Endometrial microvascular endothelial cells (primary cell): ENCODE results near the gene ANKIB1. TPM values are rescaled to one million over a fixed set of nuclear protein-coding genes. Genes with fewer than 3 reads are reported as not detected.
"Not testable (repeated sequence)": the region's sequence is repeated elsewhere in the genome, so short reads cannot be mapped to it uniquely, and the experiment has no call there.

Experiments
- in situ Hi-C: cut with HindIII; loops from 2 replicates; pipeline ENCODE4 v1.10.0; 2017; ENCODE audit warnings: low sequenced_read_pairs, low pct_unique_long_range_greater_than_20kb; ENCODE audit errors: inconsistent ontology term
- total RNA-seq: library from RNA; depleted of rRNA; stranded (reverse); fragments of >200 nt; gene quantifications from one replicate; pipeline ENCODE4 v1.2.3, GENCODE V29; 2015; ENCODE audit errors: inconsistent ontology term

Gene ANKIB1, protein sequence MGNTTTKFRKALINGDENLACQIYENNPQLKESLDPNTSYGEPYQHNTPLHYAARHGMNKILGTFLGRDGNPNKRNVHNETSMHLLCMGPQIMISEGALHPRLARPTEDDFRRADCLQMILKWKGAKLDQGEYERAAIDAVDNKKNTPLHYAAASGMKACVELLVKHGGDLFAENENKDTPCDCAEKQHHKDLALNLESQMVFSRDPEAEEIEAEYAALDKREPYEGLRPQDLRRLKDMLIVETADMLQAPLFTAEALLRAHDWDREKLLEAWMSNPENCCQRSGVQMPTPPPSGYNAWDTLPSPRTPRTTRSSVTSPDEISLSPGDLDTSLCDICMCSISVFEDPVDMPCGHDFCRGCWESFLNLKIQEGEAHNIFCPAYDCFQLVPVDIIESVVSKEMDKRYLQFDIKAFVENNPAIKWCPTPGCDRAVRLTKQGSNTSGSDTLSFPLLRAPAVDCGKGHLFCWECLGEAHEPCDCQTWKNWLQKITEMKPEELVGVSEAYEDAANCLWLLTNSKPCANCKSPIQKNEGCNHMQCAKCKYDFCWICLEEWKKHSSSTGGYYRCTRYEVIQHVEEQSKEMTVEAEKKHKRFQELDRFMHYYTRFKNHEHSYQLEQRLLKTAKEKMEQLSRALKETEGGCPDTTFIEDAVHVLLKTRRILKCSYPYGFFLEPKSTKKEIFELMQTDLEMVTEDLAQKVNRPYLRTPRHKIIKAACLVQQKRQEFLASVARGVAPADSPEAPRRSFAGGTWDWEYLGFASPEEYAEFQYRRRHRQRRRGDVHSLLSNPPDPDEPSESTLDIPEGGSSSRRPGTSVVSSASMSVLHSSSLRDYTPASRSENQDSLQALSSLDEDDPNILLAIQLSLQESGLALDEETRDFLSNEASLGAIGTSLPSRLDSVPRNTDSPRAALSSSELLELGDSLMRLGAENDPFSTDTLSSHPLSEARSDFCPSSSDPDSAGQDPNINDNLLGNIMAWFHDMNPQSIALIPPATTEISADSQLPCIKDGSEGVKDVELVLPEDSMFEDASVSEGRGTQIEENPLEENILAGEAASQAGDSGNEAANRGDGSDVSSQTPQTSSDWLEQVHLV
- total RNA-seq = 26.6 TPM

- in situ Hi-C loops = no loop called here
Observed at GRCh38 chr7:92245487-92246359, at the start of gene ANKIB1, which contains the start of gene KRIT1. ANKIB1 (plus strand) TSS chr7:92245974; CDS start chr7:92294979, 49,005 bp downstream. KRIT1 (minus strand) TSS chr7:92245914; CDS start chr7:92242135, 3,779 bp downstream.

DNA sequence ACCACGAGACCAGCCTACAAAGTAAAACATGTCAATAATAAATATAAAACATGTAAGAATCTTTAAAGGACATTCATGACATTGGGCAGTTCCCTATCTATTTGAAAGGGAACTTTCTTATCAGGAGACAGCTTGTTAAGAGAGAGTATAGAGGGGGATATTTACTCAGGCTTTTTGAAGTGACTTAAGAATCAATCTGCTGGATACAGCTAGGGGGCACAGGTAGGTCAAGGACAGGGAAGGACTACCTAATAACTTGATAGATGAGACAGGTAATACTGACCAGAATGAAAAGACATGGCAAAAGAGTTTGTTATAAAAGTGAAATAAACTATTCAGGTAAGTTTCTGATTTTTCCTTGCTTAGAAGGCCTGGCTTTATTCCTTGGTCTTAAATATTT, 45.0 kb upstream of the ANKIB1 start:
- in situ Hi-C loops = no loop called here

DNA sequence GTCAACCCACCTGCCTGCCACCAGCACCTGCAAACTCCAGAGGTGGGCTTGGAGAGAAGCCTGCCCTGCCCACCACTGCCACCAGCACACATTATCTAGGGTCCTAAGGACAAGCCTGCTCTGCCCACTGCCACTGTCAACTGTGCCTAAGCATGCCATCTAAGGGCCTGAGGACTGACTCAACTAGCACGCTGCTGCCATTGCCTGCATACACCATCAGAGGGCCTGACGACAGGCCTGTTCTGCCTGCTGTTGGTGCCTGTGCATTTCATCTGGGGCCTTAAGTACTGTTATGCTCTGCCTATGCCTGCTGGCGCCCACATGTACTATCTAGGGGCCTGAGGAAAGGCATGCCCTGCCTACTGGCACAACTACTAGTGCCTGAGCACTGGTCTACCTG, 39.8 kb upstream of the ANKIB1 start:
- in situ Hi-C loops = no loop called here

GRCh38 chr7:92206672-92207071, 39.1 kb upstream of the ANKIB1 start:
- in situ Hi-C loops = no loop called here

- in situ Hi-C loops = no loop called here
Observed at GRCh38 chr7:92221766-92222165, 24.0 kb upstream of the ANKIB1 start.

DNA sequence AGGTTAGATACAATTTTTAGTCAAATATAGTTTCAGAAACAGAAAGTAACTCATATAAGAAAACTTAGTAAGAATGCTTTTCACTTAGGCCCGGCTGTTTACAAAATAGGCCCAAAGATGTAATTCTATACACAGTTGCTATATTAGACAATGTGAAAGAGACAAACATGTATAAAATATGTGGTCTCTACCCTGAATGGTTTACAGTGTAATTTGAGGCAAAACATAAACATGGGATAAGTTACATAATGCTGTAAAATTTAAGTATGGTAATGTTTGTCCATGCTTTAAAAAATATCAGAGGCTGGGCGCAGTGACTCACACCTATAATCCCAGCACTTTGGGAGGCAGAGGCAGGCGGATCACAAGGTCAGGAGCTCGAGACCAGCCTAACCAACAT, 18.8 kb upstream of the ANKIB1 start:
- in situ Hi-C loops = no loop called here

GRCh38 chr7:92228100-92228499, 17.7 kb upstream of the ANKIB1 start:
- in situ Hi-C loops = no loop called here

DNA sequence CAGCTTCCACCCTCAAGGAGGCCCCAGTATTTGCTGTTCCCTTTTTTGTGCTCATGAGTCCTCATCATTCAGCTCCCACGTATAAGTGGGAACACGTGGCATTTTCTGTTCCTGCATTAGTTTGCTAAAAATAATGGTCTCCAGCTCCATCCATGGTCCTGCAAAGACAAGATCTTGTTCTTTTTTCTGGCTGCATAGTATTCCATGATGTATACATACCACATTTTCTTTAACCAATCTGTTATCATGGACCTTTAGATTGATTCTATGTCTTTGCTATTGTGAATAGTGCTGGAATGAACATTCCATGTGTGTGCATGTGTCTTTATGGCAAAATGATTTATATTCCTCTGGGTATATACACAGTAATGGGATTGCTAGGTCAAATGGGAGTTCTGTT, 17.0 kb upstream of the ANKIB1 start:
- in situ Hi-C loops = no loop called here

GRCh38 chr7:92230547-92230946, 15.2 kb upstream of the ANKIB1 start:
- in situ Hi-C loops = no loop called here

DNA sequence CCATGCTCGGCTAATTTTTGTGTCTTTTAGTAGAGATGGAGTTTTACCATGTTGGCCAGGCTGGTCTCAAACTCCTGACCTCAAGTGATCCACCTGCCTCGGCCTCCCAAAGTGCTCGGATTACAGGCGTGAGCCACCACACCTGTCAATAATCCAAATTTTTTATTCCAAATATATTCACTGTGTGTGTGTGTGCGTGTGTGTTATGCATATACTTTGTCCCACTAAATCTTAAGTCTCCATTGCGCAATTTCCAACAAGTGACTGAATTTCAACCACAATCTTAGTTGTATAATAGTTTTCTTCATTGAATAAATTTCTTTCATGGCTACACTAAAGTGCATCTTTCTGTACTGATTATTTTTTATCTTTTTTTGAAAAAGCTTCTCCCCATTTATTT, 2.8 kb upstream of the ANKIB1 start:
- in situ Hi-C loops = no loop called here

DNA sequence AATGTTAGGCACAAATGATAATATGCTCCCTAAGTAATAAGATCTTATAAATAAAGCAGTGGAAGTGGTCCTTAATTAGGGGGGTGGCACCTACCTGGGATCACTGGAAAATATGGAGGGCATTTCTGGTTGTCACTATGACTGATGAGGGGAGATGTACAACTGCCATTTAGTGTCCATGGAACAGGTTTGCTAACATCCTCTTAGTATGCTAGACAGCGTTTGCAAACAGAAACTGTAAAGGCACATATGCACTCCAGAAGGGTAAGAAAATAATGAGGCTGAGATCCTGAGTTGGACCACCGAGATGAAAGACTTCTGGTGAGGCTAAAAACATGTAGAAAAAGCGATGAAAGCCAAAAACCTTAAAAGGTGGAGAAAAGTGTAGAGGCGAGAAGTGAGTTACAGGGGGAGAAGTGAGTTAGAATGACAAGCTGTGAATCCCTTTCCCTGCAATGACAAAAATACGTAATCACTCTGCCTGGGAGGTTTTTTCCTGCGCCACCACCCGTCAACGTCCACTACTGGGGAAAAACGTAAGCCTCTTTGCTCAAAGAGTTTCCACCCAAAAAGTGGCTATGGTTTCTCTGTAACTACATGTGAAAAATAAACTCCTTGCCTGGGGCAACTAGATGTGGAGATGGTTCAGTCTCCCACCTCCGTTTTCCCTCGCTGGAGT, 827 bp upstream of the ANKIB1 start:
- in situ Hi-C loops = no loop called here

- in situ Hi-C loops = no loop called here
Observed at GRCh38 chr7:92246360-92247101, 757 bp downstream of the ANKIB1 start.

GRCh38 chr7:92250603-92251002, 4.8 kb downstream of the ANKIB1 start:
- in situ Hi-C loops = no loop called here

DNA sequence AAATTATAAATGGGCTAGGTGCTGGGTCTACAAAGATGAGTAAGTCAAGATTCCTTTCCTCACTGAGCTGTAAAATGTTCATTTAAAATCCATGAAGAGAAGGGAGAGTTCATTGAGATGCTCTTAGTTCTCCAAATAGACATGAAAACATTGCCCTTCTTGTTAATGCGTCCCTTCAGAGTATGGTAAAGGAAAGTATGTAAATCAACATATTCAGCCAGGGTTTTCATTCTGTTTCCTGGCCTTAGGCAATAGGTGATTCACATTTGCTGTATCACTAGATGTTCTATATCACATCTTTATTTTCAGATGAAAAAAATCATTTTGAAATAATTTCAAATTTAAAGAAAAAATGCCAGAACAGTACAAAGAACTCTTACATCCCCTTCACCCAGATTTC, 5.4 kb downstream of the ANKIB1 start:
- in situ Hi-C loops = no loop called here

DNA sequence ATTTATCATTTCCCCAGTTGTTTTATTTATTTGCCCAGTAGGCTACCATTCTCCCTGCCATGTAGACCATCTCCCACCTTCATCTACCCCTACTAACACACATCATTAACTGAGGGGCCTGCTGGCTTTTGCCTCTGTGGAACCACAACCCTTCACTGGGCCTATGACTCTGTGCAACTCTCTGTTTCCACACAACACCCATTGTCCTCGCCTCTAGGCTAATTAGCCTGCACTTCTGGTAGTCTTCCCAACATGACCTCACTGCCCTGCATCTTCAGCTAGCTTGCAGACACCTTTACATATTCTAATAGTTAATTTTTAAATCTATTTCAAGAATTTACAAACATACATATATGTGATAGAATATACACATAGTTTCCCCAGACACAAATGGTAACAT, 7.5 kb downstream of the ANKIB1 start:
- in situ Hi-C loops = no loop called here

DNA sequence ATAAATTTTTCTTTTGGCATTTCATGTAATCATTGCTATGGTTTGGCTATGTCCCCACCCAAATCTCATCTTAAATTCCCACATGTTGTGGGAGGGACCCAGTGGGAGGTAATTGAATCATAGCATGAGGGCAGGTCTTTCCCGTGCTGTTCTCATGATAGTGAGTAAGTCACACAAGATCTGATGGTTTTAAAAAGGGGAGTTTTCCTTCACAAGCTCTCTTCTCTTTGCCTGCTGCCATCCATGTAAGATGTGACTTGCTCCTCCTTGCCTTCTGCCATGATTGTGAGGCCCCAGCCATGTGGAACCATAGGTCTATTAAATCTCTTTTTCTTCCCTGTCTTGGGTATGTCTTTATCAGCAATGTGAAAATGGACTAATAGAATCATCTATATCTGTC, 9.0 kb downstream of the ANKIB1 start:
- in situ Hi-C loops = not testable (repeated sequence)

DNA sequence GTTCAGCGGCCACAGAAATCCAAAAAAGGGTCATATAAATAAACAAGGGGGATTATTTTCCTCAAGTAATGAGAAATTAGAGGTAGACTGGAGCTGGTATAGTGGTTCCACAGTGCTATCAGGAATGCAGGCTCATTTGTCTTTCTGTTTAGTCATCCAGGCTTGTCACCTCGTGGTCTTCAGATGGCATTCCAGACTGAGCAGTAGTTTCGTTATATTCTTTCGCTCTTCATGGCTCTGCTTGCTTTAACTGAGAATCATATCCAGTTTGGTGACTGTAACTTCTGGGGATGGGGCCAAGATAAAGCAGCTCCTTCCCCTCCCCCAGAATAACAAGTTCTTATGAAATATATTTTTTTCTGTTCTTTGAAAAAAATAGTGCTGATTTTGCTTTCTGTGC, 9.5 kb downstream of the ANKIB1 start:
- in situ Hi-C loops = no loop called here
